HCT116 (cell line): ENCODE data around the gene ATP13A3. TPM values are rescaled to one million over a fixed set of nuclear protein-coding genes. Genes with fewer than 3 reads are reported as not detected.

ENCODE experiments used
- ATAC-seq: fragments of 200-7000 bp; cut with Tn5 transposase; 2 replicates; pipeline ENCODE4 v1.9.1; 2020; ENCODE audit warnings: mild to moderate bottlenecking, moderate library complexity
- BruUV-seq: library from RNA; stranded (reverse); fragments of 400-500 nt; replicated peaks from 2 replicates; lab custom pipeline; 2021; lab: Mats Ljungman, UMichigan
- CTCF ChIA-PET: fragments of 300-600 bp; sonication (Branson Sonifier 250); formaldehyde crosslinking; loops from one replicate; lab custom pipeline; 2021; ENCODE audit warnings: antibody characterized with exemption; lab: Charles Lee
- POLR2A ChIA-PET: fragments of 300-600, 350-600 bp; sonication (Branson Sonifier 250); formaldehyde crosslinking; loops from one replicate; lab custom pipeline; 2021; ENCODE audit warnings: antibody characterized with exemption; lab: Charles Lee
- RAD21 ChIA-PET, 2 experiments: fragments of 300-600 bp; sonication (Branson Sonifier 250); formaldehyde crosslinking; loops; one replicate each; lab custom pipeline; 2023; ENCODE audit warnings: low total read pairs in 2 of 2; ENCODE audit not compliant: uncharacterized antibody in 2 of 2, unreplicated experiment in 2 of 2, low non-redundant PET in 1 of 2; lab: Charles Lee
- DNase-seq: peaks from one replicate; pipeline ENCODE4 v3.0.0-alpha.2; 2010; ENCODE audit warnings: low read depth, low spot score
- H2AFZ ChIP-seq: fragments of 200-600 bp; shearing (Covaris generic), sonication (generic); 2 replicates; pipeline ENCODE4 v1.6.1; 2017; ENCODE audit warnings: low read depth, mixed run types, mixed read lengths, antibody characterized with exemption, low read length; ENCODE audit not compliant: poor library complexity, severe bottlenecking
- H3K27ac ChIP-seq: 2 replicates; pipeline ENCODE4 v1.5.1; 2012; ENCODE audit warnings: low read depth, low read length
- H3K27me3 ChIP-seq: fragments of 200-600 bp; sonication (generic); 2 replicates; pipeline ENCODE4 v1.6.1; 2016; ENCODE audit warnings: mixed run types, low read length, mixed read lengths; ENCODE audit not compliant: insufficient read depth
- H3K36me3 ChIP-seq, 2 experiments: fragments of 200-500 bp in 1 of 2; fragments of 200-600 bp in 1 of 2; sonication (Bioruptor generic) in 1 of 2; sonication (generic) in 1 of 2; 2 replicates each; pipeline versions ENCODE4 v1.5.1 to v1.6.1; 2014 to 2016; ENCODE audit warnings: low read length in 2 of 2, inconsistent platforms in 1 of 2, mixed read lengths in 1 of 2, mixed run types in 1 of 2; ENCODE audit not compliant: insufficient read depth in 2 of 2, control insufficient read depth in 1 of 2
- H3K4me1 ChIP-seq, 2 experiments: fragments of 200-600 bp in 1 of 2; sonication (generic) in 1 of 2; 2 replicates each; pipeline versions ENCODE4 v1.5.1 to v1.6.1; 2012 to 2017; ENCODE audit warnings: low read length in 2 of 2, inconsistent platforms in 1 of 2, mild to moderate bottlenecking in 1 of 2, mixed read lengths in 1 of 2, mixed run types in 1 of 2, moderate library complexity in 1 of 2; ENCODE audit not compliant: insufficient read depth in 2 of 2, control insufficient read depth in 1 of 2
- H3K4me2 ChIP-seq: fragments of 200-600 bp; sonication (generic); 2 replicates; pipeline ENCODE4 v1.6.1; 2017; ENCODE audit warnings: mixed run types, low read length, mixed read lengths
- H3K4me3 ChIP-seq, 2 experiments: fragments of 200-600 bp in 1 of 2; sonication (generic) in 1 of 2; replicated peaks in 1 of 2; 2 replicates each; pipeline ENCODE4 v1.5.1; 2011 to 2016; ENCODE audit warnings: low read length in 2 of 2, control low read depth in 1 of 2, low read depth in 1 of 2, mild to moderate bottlenecking in 1 of 2, mixed read lengths in 1 of 2, mixed run types in 1 of 2
- H3K79me2 ChIP-seq: fragments of 200-600 bp; sonication (generic); 2 replicates; pipeline ENCODE4 v1.6.1; 2017; ENCODE audit warnings: mild to moderate bottlenecking, mixed run types, low read length, moderate library complexity, mixed read lengths; ENCODE audit not compliant: insufficient read depth
- H3K9ac ChIP-seq: fragments of 200-600 bp; sonication (generic); 2 replicates; pipeline ENCODE4 v1.6.1; 2016; ENCODE audit warnings: low read length, mixed read lengths
- H3K9me2 ChIP-seq: fragments of 200-600 bp; sonication (generic), shearing (Covaris generic); 2 replicates; pipeline ENCODE4 v1.6.1; 2017; ENCODE audit warnings: mixed run types, mild to moderate bottlenecking, moderate library complexity; ENCODE audit not compliant: insufficient read depth
- H3K9me3 ChIP-seq, 2 experiments: fragments of 200-500 bp in 1 of 2; fragments of 200-600 bp in 1 of 2; sonication (Bioruptor generic) in 1 of 2; sonication (generic) in 1 of 2; 2 replicates each; pipeline ENCODE4 v1.6.1; 2014 to 2017; ENCODE audit warnings: low read length in 2 of 2, mixed read lengths in 2 of 2, inconsistent platforms in 1 of 2, low read depth in 1 of 2, mild to moderate bottlenecking in 1 of 2, mixed run types in 1 of 2, moderate library complexity in 1 of 2; ENCODE audit not compliant: control insufficient read depth in 1 of 2, insufficient read depth in 1 of 2
- H4K20me1 ChIP-seq: fragments of 200-600 bp; sonication (generic), shearing (Covaris generic); 2 replicates; pipeline ENCODE4 v1.6.1; 2017; ENCODE audit warnings: mixed run types, mild to moderate bottlenecking, moderate library complexity; ENCODE audit not compliant: insufficient read depth
- CBX3 ChIP-seq: IDR thresholded peaks from 2 replicates; pipeline ENCODE4 v1.6.1; 2012; ENCODE audit warnings: low read depth
- ELF1 ChIP-seq: IDR thresholded peaks from 2 replicates; pipeline ENCODE4 v1.6.1; 2012; ENCODE audit warnings: low read depth, borderline replicate concordance
- FOSL1 ChIP-seq: IDR thresholded peaks from 2 replicates; pipeline ENCODE4 v1.6.1; 2012; ENCODE audit warnings: low read depth
- MAX ChIP-seq: IDR thresholded peaks from 2 replicates; pipeline ENCODE4 v1.6.1; 2012
- POLR2A ChIP-seq: IDR thresholded peaks from 2 replicates; pipeline ENCODE4 v1.7.0; 2011; ENCODE audit warnings: borderline replicate concordance; ENCODE audit not compliant: insufficient read depth, insufficient read length; ENCODE audit errors: extremely low read depth
- RAD21 ChIP-seq: IDR thresholded peaks from 2 replicates; pipeline ENCODE4 v1.6.1; 2012; ENCODE audit warnings: low read depth, mild to moderate bottlenecking
- SIN3A ChIP-seq: IDR thresholded peaks from 2 replicates; pipeline ENCODE4 v1.6.1; 2012; ENCODE audit warnings: low read depth
- SP1 ChIP-seq: IDR thresholded peaks from 2 replicates; pipeline ENCODE4 v1.6.1; 2012; ENCODE audit warnings: low read depth
- YY1 ChIP-seq: IDR thresholded peaks from 2 replicates; pipeline ENCODE4 v1.6.1; 2011; ENCODE audit warnings: low read length, low read depth, moderate library complexity, mild to moderate bottlenecking; ENCODE audit not compliant: insufficient replicate concordance; ENCODE audit errors: extremely low read depth
- intact Hi-C: fragments of 100-400 bp; cut with micrococcal nuclease; formaldehyde crosslinking; loops from 2 replicates; pipeline ENCODE4 v1.10.0; 2022
- total RNA-seq: library from RNA; stranded (reverse); gene quantifications from one replicate; pipeline ENCODE4 v1.2.1, GENCODE V29; 2021; ENCODE audit not compliant: unreplicated experiment
- TF ChIP-seq, protein P1 (sequence below): IDR thresholded peaks from 2 replicates; pipeline ENCODE4 v1.6.1; 2011; ENCODE audit warnings: mild to moderate bottlenecking, low read length, moderate library complexity; ENCODE audit not compliant: insufficient replicate concordance; ENCODE audit errors: extremely low read depth
- TF ChIP-seq, protein P2 (sequence below): IDR thresholded peaks from 2 replicates; pipeline ENCODE4 v1.6.1; 2012; ENCODE audit warnings: low read depth
- TF ChIP-seq, protein P3 (sequence below), 3 experiments: fragments of 200-600 bp in 1 of 3; sonication (generic) in 1 of 3; IDR thresholded peaks in 2 of 3; conservative IDR thresholded peaks in 1 of 3; 2 replicates each; pipeline ENCODE4 v1.5.1; 2012 to 2017; ENCODE audit warnings: low read depth in 2 of 3, low read length in 2 of 3, antibody characterized with exemption in 1 of 3, borderline replicate concordance in 1 of 3, control low read depth in 1 of 3, mild to moderate bottlenecking in 1 of 3, mixed read lengths in 1 of 3, mixed run types in 1 of 3, moderate library complexity in 1 of 3; ENCODE audit not compliant: insufficient read depth in 1 of 3

ATP13A3 gene
- total RNA-seq, 1 experiment from 2014 or later: 139 TPM

- TF ChIP-seq RAD21: no peak
- no peak for TF ChIP-seq MAX
- TF ChIP-seq YY1: no peak
- no peak for TF ChIP-seq SP1
- TF ChIP-seq CBX3: no peak
- TF ChIP-seq, protein P1, sequence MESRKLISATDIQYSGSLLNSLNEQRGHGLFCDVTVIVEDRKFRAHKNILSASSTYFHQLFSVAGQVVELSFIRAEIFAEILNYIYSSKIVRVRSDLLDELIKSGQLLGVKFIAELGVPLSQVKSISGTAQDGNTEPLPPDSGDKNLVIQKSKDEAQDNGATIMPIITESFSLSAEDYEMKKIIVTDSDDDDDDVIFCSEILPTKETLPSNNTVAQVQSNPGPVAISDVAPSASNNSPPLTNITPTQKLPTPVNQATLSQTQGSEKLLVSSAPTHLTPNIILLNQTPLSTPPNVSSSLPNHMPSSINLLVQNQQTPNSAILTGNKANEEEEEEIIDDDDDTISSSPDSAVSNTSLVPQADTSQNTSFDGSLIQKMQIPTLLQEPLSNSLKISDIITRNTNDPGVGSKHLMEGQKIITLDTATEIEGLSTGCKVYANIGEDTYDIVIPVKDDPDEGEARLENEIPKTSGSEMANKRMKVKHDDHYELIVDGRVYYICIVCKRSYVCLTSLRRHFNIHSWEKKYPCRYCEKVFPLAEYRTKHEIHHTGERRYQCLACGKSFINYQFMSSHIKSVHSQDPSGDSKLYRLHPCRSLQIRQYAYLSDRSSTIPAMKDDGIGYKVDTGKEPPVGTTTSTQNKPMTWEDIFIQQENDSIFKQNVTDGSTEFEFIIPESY: no peak
- no peak for TF ChIP-seq SIN3A
These were observed 26.2 kb downstream of the ATP13A3 start (continued) for GRCh38 chr3:194460566-194460965.

DNA sequence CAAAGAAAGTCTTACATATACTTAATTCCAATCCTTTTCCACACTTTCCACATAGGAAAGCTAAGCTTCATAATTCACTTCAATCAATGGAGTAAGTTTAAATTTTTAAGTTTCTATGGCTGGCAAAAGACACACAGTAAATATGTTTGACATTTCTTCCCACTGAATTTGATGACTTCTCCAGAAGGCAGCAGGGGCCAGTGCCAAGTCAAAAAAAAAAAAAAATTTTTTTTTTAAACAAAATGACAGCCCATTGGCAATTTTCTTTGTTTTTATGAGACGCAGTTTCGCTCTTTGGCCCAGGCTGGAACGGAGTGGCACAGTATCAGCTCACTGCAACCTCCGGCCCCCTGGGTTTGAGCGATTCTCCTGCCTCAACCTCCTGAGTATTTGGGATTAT, 28.7 kb downstream of the ATP13A3 start:
- Histone ChIP-seq H3K9me2 (no peaks in the 10 kb centered on the region), H2AFZ (no peak overlapping the region), H3K4me2 (no peak overlapping the region), H3K9ac (no peak overlapping the region), H3K27ac (no peak overlapping the region), H3K4me3 (no peak overlapping the region), H3K36me3 (peaks cover 11 to 31% of the 10 kb centered on the region in 2 experiments; a peak in 3 of 4 replicates), H4K20me1 (no peaks in the 10 kb centered on the region), H3K4me1 (no peaks in the 10 kb centered on the region), H3K79me2 (peaks cover 48% of the 10 kb centered on the region), H3K9me3 (no peaks in the 10 kb centered on the region), H3K27me3 (no peaks in the 10 kb centered on the region)
- 0 out of 2 replicates have a peak, but pooled peaks have one; percentile 30 for ATAC-seq
- TF ChIP-seq, protein P2, sequence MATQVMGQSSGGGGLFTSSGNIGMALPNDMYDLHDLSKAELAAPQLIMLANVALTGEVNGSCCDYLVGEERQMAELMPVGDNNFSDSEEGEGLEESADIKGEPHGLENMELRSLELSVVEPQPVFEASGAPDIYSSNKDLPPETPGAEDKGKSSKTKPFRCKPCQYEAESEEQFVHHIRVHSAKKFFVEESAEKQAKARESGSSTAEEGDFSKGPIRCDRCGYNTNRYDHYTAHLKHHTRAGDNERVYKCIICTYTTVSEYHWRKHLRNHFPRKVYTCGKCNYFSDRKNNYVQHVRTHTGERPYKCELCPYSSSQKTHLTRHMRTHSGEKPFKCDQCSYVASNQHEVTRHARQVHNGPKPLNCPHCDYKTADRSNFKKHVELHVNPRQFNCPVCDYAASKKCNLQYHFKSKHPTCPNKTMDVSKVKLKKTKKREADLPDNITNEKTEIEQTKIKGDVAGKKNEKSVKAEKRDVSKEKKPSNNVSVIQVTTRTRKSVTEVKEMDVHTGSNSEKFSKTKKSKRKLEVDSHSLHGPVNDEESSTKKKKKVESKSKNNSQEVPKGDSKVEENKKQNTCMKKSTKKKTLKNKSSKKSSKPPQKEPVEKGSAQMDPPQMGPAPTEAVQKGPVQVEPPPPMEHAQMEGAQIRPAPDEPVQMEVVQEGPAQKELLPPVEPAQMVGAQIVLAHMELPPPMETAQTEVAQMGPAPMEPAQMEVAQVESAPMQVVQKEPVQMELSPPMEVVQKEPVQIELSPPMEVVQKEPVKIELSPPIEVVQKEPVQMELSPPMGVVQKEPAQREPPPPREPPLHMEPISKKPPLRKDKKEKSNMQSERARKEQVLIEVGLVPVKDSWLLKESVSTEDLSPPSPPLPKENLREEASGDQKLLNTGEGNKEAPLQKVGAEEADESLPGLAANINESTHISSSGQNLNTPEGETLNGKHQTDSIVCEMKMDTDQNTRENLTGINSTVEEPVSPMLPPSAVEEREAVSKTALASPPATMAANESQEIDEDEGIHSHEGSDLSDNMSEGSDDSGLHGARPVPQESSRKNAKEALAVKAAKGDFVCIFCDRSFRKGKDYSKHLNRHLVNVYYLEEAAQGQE: no peak
- no peak for TF ChIP-seq RAD21
- no peak for TF ChIP-seq FOSL1
- no peak for TF ChIP-seq POLR2A
- TF ChIP-seq, protein P3, sequence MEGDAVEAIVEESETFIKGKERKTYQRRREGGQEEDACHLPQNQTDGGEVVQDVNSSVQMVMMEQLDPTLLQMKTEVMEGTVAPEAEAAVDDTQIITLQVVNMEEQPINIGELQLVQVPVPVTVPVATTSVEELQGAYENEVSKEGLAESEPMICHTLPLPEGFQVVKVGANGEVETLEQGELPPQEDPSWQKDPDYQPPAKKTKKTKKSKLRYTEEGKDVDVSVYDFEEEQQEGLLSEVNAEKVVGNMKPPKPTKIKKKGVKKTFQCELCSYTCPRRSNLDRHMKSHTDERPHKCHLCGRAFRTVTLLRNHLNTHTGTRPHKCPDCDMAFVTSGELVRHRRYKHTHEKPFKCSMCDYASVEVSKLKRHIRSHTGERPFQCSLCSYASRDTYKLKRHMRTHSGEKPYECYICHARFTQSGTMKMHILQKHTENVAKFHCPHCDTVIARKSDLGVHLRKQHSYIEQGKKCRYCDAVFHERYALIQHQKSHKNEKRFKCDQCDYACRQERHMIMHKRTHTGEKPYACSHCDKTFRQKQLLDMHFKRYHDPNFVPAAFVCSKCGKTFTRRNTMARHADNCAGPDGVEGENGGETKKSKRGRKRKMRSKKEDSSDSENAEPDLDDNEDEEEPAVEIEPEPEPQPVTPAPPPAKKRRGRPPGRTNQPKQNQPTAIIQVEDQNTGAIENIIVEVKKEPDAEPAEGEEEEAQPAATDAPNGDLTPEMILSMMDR (IDR thresholded peaks at IDR 0.05 in 2 of 3, conservative IDR thresholded peaks at IDR 0.05 in 1 of 3; ENCODE audit: borderline replicate concordance in 1 of 3, insufficient read depth in 1 of 3, low read depth in 2 of 3, low read length in 2 of 3): peak in 1 of 3 experiments; percentile 14; a peak in 2 of 6 replicates
- TF ChIP-seq ELF1: no peak
- CTCF ChIA-PET: interaction anchor here (1.4 kb wide), 1 partner anchor 14 kb away, joined by 7 read pairs; no protein-coding TSS in a partner anchor
- POLR2A ChIA-PET: no interaction called here
- intact Hi-C loops: loop anchor here (5.0 kb wide), 1 partner anchor 134 kb away; no protein-coding TSS in a partner anchor
- BruUV-seq: no TSS peak
- DNase-seq: no peak
- RAD21 ChIA-PET: no interaction called here
